Naive B cell (primary cell): ENCODE results near the gene OR5AK2. TPM values are rescaled to one million over a fixed set of nuclear protein-coding genes. Genes with fewer than 3 reads are reported as not detected.

Experiments used
- ATAC-seq, 2 donors: fragments of 150-1000 bp; cut with Tn5 transposase; 2 replicates each; pipeline ENCODE4 v1.10.0; 2021; ENCODE audit warnings: low read depth in 2 of 2, mild to moderate bottlenecking in 2 of 2, moderate library complexity in 2 of 2
- DNase-seq: peaks from one replicate; pipeline ENCODE4 v3.0.0; 2022
- H3K27ac Mint-ChIP-seq, 6 donors: one replicate each; pipeline ENCODE4 v1.8.0; 2020 to 2022; ENCODE audit warnings: mild to moderate bottlenecking in 6 of 6, mixed read lengths in 6 of 6, moderate library complexity in 5 of 6, inconsistent platforms in 2 of 6
- H3K27me3 Mint-ChIP-seq, 3 donors: one replicate each; pipeline ENCODE4 v1.8.0; 2021 to 2022; ENCODE audit warnings: mixed read lengths in 3 of 3, mild to moderate bottlenecking in 1 of 3
- H3K36me3 Mint-ChIP-seq, 2 donors: one replicate each; pipeline ENCODE4 v1.8.0; 2020 to 2022; ENCODE audit warnings: mixed read lengths in 2 of 2, inconsistent platforms in 1 of 2, mild to moderate bottlenecking in 1 of 2
- H3K4me1 Mint-ChIP-seq, 3 donors: one replicate each; pipeline ENCODE4 v1.8.0; 2020 to 2022; ENCODE audit warnings: mixed read lengths in 3 of 3, inconsistent platforms in 1 of 3, mild to moderate bottlenecking in 1 of 3, moderate library complexity in 1 of 3
- H3K4me3 Mint-ChIP-seq, 8 donors: one replicate each; pipeline ENCODE4 v1.8.0; 2020 to 2022; ENCODE audit warnings: mild to moderate bottlenecking in 8 of 8, mixed read lengths in 8 of 8, moderate library complexity in 8 of 8, inconsistent platforms in 2 of 8
- H3K9me3 Mint-ChIP-seq, 7 donors: one replicate each; pipeline ENCODE4 v1.8.0; 2020 to 2022; ENCODE audit warnings: mixed read lengths in 7 of 7, mild to moderate bottlenecking in 5 of 7, inconsistent platforms in 2 of 7, moderate library complexity in 1 of 7
- polyA plus RNA-seq, 6 donors: library from polyadenylated mRNA; unstranded; fragments of 300-500 nt; fragmentation: Illumina TruSeq; gene quantifications; one replicate each; pipeline ENCODE4 v1.2.3, GENCODE V29; 2021; ENCODE audit warnings: low read depth in 6 of 6

Gene OR5AK2
- polyA plus RNA-seq, 6 donors from 2014 or later: not detected

DNA sequence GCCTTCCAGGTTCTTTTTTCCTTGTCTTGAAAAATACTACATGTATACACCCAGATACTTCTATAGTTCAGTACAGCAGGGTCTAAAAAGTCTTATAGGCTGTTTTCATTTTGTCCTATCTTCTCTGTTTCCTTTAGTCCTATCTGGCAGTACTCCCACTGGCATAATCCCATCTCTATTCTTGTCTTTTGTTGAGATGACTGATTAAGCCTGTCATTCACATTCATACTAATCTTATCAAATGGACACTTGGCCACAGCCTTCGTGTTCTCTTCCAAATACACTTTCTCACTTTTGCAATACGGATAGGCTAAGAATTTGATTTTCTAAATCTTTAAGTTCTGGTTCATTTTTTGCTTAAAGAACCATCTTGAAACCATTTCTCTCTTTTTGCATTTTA lies 42.8 kb downstream of the OR5AK2 start:
- no peaks in the 10 kb centered on the region for H3K27me3 Mint-ChIP-seq
- no peaks in the 10 kb centered on the region for H3K36me3 Mint-ChIP-seq
- no peak for DNase-seq
- H3K4me1 Mint-ChIP-seq: no peaks in the 10 kb centered on the region
- H3K4me3 Mint-ChIP-seq: no peak overlapping the region
- H3K9me3 Mint-ChIP-seq: peaks cover 0 to 6% (median 2%) of the 10 kb centered on the region in 7 donors
- H3K27ac Mint-ChIP-seq: no peak overlapping the region
- ATAC-seq: no peak

Other genes with a start within 250 kb of the OR5AK2 start
- gene OR9G4, start 240.2 kb upstream of the OR5AK2 start, polyA plus RNA-seq: not detected
- gene LRRC55, start 193.0 kb downstream of the OR5AK2 start, polyA plus RNA-seq: not detected
- not detected for gene APLNR, start 248.3 kb downstream of the OR5AK2 start, polyA plus RNA-seq